Effector CD4-positive, alpha-beta T cell (primary cell): Measurements from ENCODE around the gene TMEM255B.

Experiments used
- DNase-seq: peaks from one replicate; pipeline ENCODE4 v3.0.0-alpha.2; 2020

TMEM255B gene

GRCh38 chr13:113837560-113838355 is 78.7 kb downstream of the TMEM255B start:
- no peak for DNase-seq

GRCh38 chr13:113838711-113839201 is 79.7 kb downstream of the TMEM255B start:
- DNase-seq = no peak

DNA sequence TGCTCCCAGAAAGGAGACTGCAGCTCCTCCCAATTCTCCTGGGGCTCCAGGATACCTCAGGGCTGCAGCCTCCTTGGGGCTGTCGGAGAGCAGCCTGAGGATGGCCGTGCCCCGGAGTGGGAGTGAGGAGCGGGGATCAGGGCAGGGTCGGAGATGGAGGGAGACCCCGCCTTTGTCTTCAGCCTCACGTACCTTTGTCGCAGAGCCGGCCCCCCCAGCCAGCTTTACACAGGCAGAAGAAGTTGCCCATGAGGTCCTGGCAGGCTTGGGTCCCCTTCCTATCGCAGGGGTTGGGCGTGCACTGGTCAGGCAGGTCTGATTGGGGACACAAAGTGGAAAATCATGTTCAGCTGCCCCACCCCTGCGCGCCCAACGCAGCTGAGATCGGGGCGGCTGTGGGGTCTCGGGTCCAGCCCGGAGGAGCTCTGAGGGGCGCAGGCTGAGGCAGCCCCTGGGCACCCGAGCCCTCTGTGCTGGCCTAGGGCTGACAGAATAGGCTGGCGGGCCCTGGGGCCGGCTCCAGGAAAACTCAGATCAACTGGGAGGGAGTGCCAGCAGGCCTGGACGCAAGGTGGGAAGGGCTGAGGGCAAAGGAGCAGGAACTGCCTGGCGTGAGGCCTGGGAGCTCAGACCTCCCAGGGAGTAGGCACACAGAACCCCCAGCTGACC is 80.6 kb downstream of the TMEM255B start:
- no peak for DNase-seq

GRCh38 chr13:113840541-113841352 is 81.7 kb downstream of the TMEM255B start:
- DNase-seq = no peak

- no peak for DNase-seq
Observed at GRCh38 chr13:113841353-113841650, 82.3 kb downstream of the TMEM255B start.

GRCh38 chr13:113842336-113843062 is 83.5 kb downstream of the TMEM255B start:
- no peak for DNase-seq

DNA sequence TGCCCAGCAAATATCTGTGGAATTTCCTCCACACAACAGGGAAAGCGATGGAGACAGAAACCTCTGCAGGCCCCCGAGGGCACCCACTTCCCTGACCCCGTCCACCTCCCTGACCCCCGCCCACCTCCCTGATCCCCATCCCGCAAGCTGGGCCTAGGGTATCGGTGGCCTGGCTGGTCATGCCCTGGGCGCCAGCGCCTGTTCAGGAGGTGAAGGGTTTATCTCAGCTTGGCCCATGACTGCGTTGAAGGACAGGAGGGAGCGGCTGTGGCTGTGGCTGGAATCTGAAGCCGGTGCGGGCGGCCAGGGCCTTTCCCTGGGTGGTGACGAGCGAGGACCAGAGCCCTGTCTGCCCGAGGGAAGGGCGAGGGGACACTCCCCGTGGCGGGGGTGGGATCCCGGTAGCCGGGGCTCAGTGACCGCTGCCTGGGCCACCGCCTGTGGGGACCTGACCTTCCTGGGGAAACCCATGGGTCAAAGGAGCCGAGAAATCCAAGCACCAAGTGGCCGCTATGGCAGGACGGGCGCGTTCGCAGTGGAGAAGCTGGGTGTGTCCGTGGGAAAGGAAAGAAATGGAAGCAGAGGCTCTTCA is 84.1 kb downstream of the TMEM255B start:
- no peak for DNase-seq

- no peak for DNase-seq
Observed at GRCh38 chr13:113843864-113844556, 85.0 kb downstream of the TMEM255B start.

DNA sequence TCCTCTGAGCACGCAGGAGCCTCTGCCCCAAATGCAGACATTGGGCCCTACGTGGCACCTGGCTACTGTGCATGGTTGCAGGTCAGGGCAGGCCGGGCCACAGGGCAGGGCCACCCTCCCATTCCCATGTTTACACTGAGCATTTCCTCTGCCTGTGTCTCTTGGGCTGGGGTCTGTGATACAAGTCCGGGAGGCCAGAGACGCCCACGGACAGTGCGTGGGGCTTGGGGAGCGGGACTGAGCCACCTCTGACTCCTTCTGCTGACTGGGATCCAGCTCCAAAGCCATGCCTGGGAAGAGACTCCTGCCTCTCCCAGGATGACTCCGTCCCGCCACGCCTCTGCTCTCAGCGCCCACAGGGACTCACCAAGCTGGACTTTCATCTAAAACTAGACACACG is 86.0 kb downstream of the TMEM255B start:
- DNase-seq = no peak

- DNase-seq = no peak
Observed at GRCh38 chr13:113845723-113846635, 87.0 kb downstream of the TMEM255B start.

DNA sequence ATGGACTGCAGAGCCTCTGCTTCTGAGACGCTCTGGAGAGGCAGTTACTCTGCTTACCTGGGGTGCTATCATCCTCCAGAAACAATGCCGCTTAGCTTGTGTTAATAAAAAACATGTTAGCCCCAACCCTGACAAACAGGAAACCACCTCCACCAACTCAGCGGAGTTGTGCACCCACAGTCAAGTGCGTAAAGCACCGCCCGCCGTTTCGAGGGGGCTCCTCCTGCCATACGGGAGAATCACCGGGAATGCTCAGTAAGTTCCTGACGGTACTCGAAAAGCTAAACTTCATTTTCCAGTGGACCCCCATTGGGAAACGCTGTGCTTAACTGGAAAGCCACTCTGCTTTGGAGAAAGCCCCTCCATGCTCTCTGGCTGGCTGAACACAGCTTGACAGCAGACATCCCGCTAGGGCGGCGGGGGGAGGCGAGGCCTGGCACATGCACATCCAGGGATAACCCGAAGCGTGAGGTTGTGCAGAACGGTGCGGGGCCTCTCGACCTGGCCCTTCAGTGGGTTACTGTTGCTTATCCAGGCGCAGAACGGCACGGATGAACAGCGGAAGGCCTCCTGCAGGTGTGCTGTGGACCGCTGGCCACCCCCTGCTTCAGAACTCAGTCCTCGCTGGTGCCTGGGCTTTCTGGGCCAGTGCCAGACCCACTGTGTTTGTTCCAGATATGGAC is 87.8 kb downstream of the TMEM255B start:
- no peak for DNase-seq

DNA sequence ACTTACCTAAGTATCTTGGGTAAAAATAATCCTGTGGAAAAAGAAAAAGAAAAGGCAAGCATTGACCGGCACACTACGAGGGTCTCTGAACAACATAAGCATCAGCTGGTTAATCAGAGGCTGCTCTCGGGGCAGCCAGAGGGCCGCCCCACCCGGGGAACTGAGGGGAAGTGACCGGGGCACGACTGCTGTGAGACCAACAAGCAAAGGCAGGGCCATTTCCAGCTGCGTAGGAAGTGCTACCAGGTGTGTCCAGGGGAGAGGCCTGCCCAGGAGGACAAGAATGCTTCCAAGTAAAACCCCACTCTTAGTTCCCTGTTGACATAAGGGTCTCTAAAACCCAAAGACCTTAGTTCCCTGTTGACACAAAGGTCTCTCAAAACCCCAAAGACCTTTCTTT is 89.0 kb downstream of the TMEM255B start:
- DNase-seq = no peak

- no peak for DNase-seq
Observed at GRCh38 chr13:113848431-113849260, 89.6 kb downstream of the TMEM255B start.

- no peak for DNase-seq
Observed at GRCh38 chr13:113849546-113849945, 90.5 kb downstream of the TMEM255B start.

DNA sequence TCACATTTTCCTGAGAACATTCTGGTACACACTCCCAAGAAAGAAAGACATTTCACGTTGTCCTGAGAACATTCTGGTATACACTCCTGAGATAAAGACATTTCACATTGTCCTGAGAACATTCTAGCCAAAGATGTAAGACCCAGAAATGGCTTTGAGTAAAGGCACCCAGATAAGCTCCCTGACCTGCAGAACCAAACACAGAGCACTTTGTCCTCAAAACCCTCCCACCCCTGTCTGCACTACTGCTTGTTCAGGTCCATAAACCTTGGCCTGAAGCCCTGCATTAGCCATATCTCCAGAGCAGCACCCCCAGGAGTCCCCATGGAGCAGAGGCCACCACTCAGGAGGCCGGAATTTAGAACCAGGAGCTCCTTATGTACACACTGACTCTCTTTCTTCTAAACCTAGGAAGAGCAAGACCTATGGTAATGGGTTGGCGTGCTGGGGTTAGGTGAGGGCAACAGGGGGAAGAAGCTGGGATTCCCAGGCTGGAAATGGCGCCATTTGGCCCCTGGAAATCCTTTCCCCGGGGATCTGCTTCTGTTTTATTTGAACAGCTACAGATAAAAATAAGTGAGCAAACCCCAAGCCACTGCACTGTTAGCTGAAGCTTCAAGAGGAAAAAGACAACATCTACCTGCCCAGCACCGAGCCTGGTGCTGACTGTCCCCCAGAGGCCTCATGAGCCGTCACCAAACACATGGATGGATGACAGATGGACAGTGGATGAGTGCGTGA is 91.1 kb downstream of the TMEM255B start:
- DNase-seq = no peak

DNA sequence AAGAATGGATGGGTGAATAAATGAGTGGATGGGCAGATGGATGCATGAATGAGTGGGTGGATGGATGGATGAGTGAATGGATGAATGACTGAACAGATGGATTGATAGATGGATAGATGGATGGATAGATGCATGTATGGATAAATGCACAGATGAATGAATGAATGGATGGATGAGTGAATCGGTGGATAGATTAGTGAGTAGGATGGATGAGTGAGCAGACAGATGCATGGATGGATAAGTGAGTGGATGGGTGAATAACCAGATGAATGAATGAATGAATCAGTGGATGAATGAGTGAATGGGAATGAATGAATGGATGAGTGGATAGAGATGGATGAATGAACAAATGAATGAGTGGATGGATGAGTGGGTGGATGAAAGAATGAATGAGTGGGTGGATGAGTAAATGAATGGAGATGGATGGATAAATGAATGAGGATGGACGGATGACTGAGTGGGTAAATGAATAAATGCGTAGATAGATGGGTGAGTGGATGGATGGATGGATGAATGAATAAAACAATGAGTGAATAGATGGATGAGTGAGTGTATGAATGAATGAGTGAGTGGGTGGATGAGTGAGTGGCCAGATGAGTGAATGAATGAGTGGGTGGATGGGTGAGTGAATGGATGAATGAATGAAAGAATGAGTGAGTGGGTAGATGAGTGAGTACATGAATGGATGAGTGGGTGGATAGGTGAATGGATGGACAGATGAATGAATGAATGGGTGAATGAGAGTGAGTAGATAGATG is 91.9 kb downstream of the TMEM255B start:
- DNase-seq = no peak

DNA sequence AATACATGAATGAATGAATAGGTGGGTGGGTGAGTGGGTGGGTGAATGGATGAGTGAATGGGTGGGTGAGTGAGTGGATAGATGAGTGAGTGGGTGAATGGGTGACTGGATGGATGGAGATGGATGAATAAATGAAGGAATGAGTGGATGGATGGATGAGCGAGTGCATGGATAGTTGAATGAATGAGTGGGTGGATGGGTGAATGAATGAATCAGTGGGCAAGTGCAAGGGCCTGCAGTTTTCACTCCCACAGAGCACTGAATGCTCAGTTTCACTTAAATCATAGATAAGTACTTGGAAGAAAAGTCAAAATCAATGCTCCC is 92.4 kb downstream of the TMEM255B start:
- no peak for DNase-seq
